ENCODE results near the gene SYT12.

SYT12 gene

GRCh38 chr11:66979336-66979980 lies 43.5 kb upstream of the SYT12 start:
- Histone ChIP-seq H3K4me3 (ENCODE audit: low read length, poor library complexity, severe bottlenecking) (no peak overlapping the region), H3K79me2 (ENCODE audit: insufficient read depth, low read length) (no peaks in the 10 kb centered on the region), H3K27me3 (ENCODE audit: insufficient read depth, low read length, poor library complexity, severe bottlenecking) (no peaks in the 10 kb centered on the region), H4K20me1 (ENCODE audit: insufficient read depth, low read length, poor library complexity, severe bottlenecking) (no peaks in the 10 kb centered on the region), H3K4me2 (ENCODE audit: low read depth, low read length, poor library complexity, severe bottlenecking) (no peak overlapping the region), H3K36me3 (ENCODE audit: insufficient read depth, low read length) (no peaks in the 10 kb centered on the region), H2AFZ (ENCODE audit: low read length) (no peak overlapping the region), H3K4me1 (ENCODE audit: insufficient read depth, low read length, poor library complexity, severe bottlenecking) (peaks cover 6% of the 10 kb centered on the region), H3K9me3 (ENCODE audit: insufficient read depth, low read depth, low read length) (no peaks in the 10 kb centered on the region), H3K9me2 (replicated peaks; ENCODE audit: low read depth, low read length) (no peaks in the 10 kb centered on the region), H3F3A (ENCODE audit: low read depth) (no peaks in the 10 kb centered on the region), H3K9ac (ENCODE audit: low read depth, low read length, poor library complexity, severe bottlenecking) (no peak overlapping the region)
- TF ChIP-seq, protein P1, sequence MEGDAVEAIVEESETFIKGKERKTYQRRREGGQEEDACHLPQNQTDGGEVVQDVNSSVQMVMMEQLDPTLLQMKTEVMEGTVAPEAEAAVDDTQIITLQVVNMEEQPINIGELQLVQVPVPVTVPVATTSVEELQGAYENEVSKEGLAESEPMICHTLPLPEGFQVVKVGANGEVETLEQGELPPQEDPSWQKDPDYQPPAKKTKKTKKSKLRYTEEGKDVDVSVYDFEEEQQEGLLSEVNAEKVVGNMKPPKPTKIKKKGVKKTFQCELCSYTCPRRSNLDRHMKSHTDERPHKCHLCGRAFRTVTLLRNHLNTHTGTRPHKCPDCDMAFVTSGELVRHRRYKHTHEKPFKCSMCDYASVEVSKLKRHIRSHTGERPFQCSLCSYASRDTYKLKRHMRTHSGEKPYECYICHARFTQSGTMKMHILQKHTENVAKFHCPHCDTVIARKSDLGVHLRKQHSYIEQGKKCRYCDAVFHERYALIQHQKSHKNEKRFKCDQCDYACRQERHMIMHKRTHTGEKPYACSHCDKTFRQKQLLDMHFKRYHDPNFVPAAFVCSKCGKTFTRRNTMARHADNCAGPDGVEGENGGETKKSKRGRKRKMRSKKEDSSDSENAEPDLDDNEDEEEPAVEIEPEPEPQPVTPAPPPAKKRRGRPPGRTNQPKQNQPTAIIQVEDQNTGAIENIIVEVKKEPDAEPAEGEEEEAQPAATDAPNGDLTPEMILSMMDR (conservative IDR thresholded peaks at IDR 0.05; ENCODE audit: low read length): no peak
- TF ChIP-seq EZH2phosphoT487 (IDR thresholded peaks at IDR 0.05; ENCODE audit: borderline replicate concordance): no peak

DNA sequence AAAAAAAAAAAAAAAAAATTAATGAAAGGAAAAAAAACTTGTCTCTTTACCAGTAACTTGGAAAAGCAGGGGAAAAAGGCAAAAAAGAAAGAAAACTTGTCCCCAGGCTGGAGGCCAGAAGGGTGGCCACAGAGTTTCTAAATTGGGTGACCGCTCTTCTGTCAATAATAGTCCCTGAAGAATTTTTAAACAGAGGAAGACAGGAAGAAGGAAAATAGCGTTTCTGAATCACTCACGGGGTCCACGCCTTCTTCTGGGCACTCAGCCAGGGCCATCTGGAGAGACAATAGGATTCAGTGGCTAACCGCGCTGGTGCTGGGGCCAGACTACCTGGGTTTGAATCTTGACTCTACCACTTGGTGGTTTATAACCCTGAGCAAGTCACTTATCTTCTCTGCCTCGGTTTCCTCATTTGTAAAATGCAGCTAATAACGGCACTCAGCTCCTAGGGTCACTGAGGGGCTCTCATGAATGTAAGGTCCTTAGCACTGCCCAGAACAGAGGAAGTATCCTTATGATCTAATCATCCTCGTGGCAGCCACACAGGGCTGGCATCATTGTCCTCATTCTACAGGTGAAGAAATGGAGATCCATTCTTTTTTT lies 40.9 kb upstream of the SYT12 start:
- Histone ChIP-seq H3K4me3 (ENCODE audit: low read length, poor library complexity, severe bottlenecking) (no peak overlapping the region), H3K4me2 (ENCODE audit: low read depth, low read length, poor library complexity, severe bottlenecking) (no peak overlapping the region), H3K9ac (ENCODE audit: low read depth, low read length, poor library complexity, severe bottlenecking) (no peak overlapping the region), H3K9me2 (replicated peaks; ENCODE audit: low read depth, low read length) (no peaks in the 10 kb centered on the region), H3K9me3 (ENCODE audit: insufficient read depth, low read depth, low read length) (no peaks in the 10 kb centered on the region), H3K27me3 (ENCODE audit: insufficient read depth, low read length, poor library complexity, severe bottlenecking) (no peaks in the 10 kb centered on the region), H2AFZ (ENCODE audit: low read length) (no peak overlapping the region), H3F3A (ENCODE audit: low read depth) (no peaks in the 10 kb centered on the region), H3K36me3 (ENCODE audit: insufficient read depth, low read length) (no peaks in the 10 kb centered on the region), H3K79me2 (ENCODE audit: insufficient read depth, low read length) (no peaks in the 10 kb centered on the region), H4K20me1 (ENCODE audit: insufficient read depth, low read length, poor library complexity, severe bottlenecking) (no peaks in the 10 kb centered on the region), H3K4me1 (ENCODE audit: insufficient read depth, low read length, poor library complexity, severe bottlenecking) (peaks cover 15% of the 10 kb centered on the region)
- TF ChIP-seq, protein P1 (conservative IDR thresholded peaks at IDR 0.05; ENCODE audit: low read length): no peak
- TF ChIP-seq EZH2phosphoT487 (IDR thresholded peaks at IDR 0.05; ENCODE audit: borderline replicate concordance): no peak

DNA sequence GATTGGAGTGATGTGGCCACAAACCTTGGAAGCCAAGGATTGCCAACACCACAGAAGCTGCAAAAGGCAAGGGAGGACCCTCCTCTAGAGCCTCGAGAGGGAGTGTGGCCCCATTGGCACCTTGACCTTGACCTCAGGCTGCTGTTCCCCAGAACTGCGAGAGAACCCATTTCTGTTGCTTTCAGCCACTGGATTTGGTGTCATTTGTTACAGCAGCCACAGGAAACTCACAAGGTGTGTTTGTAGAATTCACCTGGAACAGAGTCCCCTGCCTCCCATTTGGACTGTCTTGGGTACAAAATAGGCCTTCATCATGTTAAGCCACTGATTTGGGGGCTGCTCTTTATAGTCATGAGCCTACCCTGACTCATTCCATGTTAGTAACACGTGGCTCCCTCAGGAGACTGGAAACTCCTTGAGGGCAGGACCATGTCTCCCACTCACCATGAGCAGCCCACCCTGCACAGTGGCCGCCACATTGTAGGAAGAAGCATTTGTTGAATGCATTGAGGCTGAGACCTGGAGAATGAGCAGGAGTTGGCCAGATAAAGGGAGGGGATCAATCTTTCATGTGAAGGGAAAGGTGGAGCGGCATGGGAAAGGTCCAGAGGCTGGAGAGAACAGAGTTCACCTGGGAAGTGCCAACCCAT lies 39.5 kb upstream of the SYT12 start:
- Histone ChIP-seq H3K9me3 (ENCODE audit: insufficient read depth, low read depth, low read length) (no peaks in the 10 kb centered on the region), H3F3A (ENCODE audit: low read depth) (no peaks in the 10 kb centered on the region), H3K9ac (ENCODE audit: low read depth, low read length, poor library complexity, severe bottlenecking) (no peak overlapping the region), H3K4me3 (ENCODE audit: low read length, poor library complexity, severe bottlenecking) (no peak overlapping the region), H3K27me3 (ENCODE audit: insufficient read depth, low read length, poor library complexity, severe bottlenecking) (no peaks in the 10 kb centered on the region), H3K79me2 (ENCODE audit: insufficient read depth, low read length) (no peaks in the 10 kb centered on the region), H3K4me1 (ENCODE audit: insufficient read depth, low read length, poor library complexity, severe bottlenecking) (peaks cover 15% of the 10 kb centered on the region), H2AFZ (ENCODE audit: low read length) (no peak overlapping the region), H3K9me2 (replicated peaks; ENCODE audit: low read depth, low read length) (no peaks in the 10 kb centered on the region), H3K4me2 (ENCODE audit: low read depth, low read length, poor library complexity, severe bottlenecking) (no peak overlapping the region), H3K36me3 (ENCODE audit: insufficient read depth, low read length) (no peaks in the 10 kb centered on the region), H4K20me1 (ENCODE audit: insufficient read depth, low read length, poor library complexity, severe bottlenecking) (no peaks in the 10 kb centered on the region)
- TF ChIP-seq EZH2phosphoT487 (IDR thresholded peaks at IDR 0.05; ENCODE audit: borderline replicate concordance): no peak
- TF ChIP-seq, protein P1 (conservative IDR thresholded peaks at IDR 0.05; ENCODE audit: low read length): no peak

All from Loucy (cell line).